NT2/D1 (cell line): ENCODE measurements around the gene DBT.
"Not testable (repeated sequence)": the region's sequence is repeated elsewhere in the genome, so short reads cannot be mapped to it uniquely, and the experiment has no call there.

ENCODE experiments used
- DNase-seq: peaks from one replicate; pipeline ENCODE4 v3.0.0-alpha.2; 2011; ENCODE audit warnings: low read depth, low spot score
- H3K27me3 ChIP-seq: 2 replicates; pipeline ENCODE4 v1.6.0; 2011; ENCODE audit warnings: mild to moderate bottlenecking; ENCODE audit not compliant: insufficient read length, insufficient read depth
- H3K36me3 ChIP-seq: 2 replicates; pipeline ENCODE4 v1.6.1; 2011; ENCODE audit warnings: mild to moderate bottlenecking, low read length, mixed read lengths; ENCODE audit not compliant: insufficient read depth, insufficient read length
- H3K4me1 ChIP-seq: 2 replicates; pipeline ENCODE4 v1.5.1; 2011; ENCODE audit not compliant: insufficient read depth, insufficient read length
- H3K4me3 ChIP-seq: 2 replicates; pipeline ENCODE4 v1.5.1; 2011; ENCODE audit warnings: low read depth; ENCODE audit not compliant: insufficient read length
- H3K9ac ChIP-seq: 2 replicates; pipeline ENCODE4 v1.6.0; 2011; ENCODE audit warnings: low read depth; ENCODE audit not compliant: insufficient read length
- H3K9me3 ChIP-seq: 2 replicates; pipeline ENCODE4 v1.5.1; 2011; ENCODE audit warnings: mild to moderate bottlenecking, low read length; ENCODE audit not compliant: insufficient read depth
- SUZ12 ChIP-seq: IDR thresholded peaks from 2 replicates; pipeline ENCODE4 v1.6.1; 2011; ENCODE audit not compliant: insufficient read length, insufficient read depth; ENCODE audit errors: extremely low read depth
- YY1 ChIP-seq: IDR thresholded peaks from 2 replicates; pipeline ENCODE4 v1.6.1; 2011; ENCODE audit not compliant: insufficient read length, insufficient read depth
- ZNF274 ChIP-seq: IDR thresholded peaks from 2 replicates; pipeline ENCODE4 v1.6.1; 2011; ENCODE audit warnings: mild to moderate bottlenecking, low read depth, low read length

DBT gene

GRCh38 chr1:100250264-100250663, 630 bp upstream of the DBT start:
- Histone ChIP-seq H3K4me1 (no peaks in the 10 kb centered on the region), H3K9ac (no peak overlapping the region), H3K9me3 (no peaks in the 10 kb centered on the region), H3K36me3 (peaks cover 7% of the 10 kb centered on the region), H3K4me3 (peak overlapping the region; percentile 94), H3K27me3 (no peaks in the 10 kb centered on the region)
- no peak for TF ChIP-seq ZNF274
- TF ChIP-seq SUZ12, result no peak
- no peak for TF ChIP-seq YY1
- DNase-seq, result no peak

DNA sequence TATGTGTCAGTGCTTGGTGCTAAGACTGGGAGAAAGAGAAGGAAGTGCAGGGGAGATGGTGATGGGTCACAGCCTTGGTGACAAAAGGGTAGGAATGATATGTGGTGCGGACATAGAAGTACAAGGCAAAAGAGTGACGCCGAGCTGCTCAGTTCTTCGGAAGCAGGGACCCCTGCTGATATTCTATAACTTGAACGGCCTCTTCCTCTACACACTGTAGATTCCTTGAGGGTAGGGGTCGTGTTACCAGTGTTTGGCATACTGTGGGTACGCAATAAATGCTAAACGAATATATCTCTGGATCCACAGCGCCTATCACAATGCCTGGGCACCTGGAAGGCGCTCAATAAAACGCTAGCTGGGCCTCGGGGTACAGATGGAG, 488 bp downstream of the DBT start:
- Histone ChIP-seq H3K36me3 (peaks cover 10% of the 10 kb centered on the region), H3K4me1 (no peaks in the 10 kb centered on the region), H3K9ac (peak overlapping the region; percentile 99), H3K9me3 (no peaks in the 10 kb centered on the region), H3K27me3 (no peaks in the 10 kb centered on the region), H3K4me3 (peak overlapping the region; percentile 94)
- no peak for TF ChIP-seq YY1
- no peak for TF ChIP-seq SUZ12
- TF ChIP-seq ZNF274, result no peak
- DNase-seq, result no peak

GRCh38 chr1:100246738-100247137, 2.9 kb downstream of the DBT start:
- no peak for DNase-seq
- H3K4me3 ChIP-seq, result no peak overlapping the region
- no peaks in the 10 kb centered on the region for H3K27me3 ChIP-seq
- peaks cover 19% of the 10 kb centered on the region for H3K36me3 ChIP-seq
- H3K4me1 ChIP-seq, result no peaks in the 10 kb centered on the region
- H3K9me3 ChIP-seq, result no peaks in the 10 kb centered on the region
- no peak overlapping the region for H3K9ac ChIP-seq
- no peak for TF ChIP-seq SUZ12
- no peak for TF ChIP-seq ZNF274
- no peak for TF ChIP-seq YY1

GRCh38 chr1:100240631-100241030, 9.0 kb downstream of the DBT start:
- H3K9ac ChIP-seq, result no peak overlapping the region
- peaks cover 53% of the 10 kb centered on the region for H3K36me3 ChIP-seq
- H3K4me3 ChIP-seq, result no peak overlapping the region
- no peaks in the 10 kb centered on the region for H3K27me3 ChIP-seq
- DNase-seq, result no peak
- no peaks in the 10 kb centered on the region for H3K9me3 ChIP-seq
- H3K4me1 ChIP-seq, result no peaks in the 10 kb centered on the region
- TF ChIP-seq ZNF274, result no peak
- no peak for TF ChIP-seq YY1
- no peak for TF ChIP-seq SUZ12

DNA sequence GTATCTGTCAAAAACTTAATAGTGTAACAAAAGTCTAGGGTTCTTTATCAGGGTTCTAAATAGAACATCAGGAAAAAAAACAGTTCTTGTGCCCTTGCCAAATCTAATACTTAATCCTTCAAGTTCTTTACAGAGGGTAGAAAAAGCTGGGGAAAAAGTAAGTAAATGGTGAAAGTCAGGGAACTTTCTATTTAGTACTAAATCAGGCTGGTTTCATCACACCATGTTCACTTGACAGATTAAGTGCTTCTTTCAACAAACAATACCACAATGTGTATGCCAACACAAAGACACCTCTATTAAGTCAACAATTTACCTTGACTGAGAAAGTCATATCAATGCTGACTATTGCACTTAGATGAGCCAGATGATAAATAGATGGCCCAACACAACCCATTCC, 9.7 kb downstream of the DBT start:
- TF ChIP-seq SUZ12, result no peak
- no peak for TF ChIP-seq YY1
- no peak for TF ChIP-seq ZNF274
- H3K9ac ChIP-seq, result no peak overlapping the region

GRCh38 chr1:100237091-100237490, 12.5 kb downstream of the DBT start:
- DNase-seq, result no peak
- Histone ChIP-seq H3K4me3 (no peak overlapping the region), H3K36me3 (peaks cover 71% of the 10 kb centered on the region), H3K27me3 (no peaks in the 10 kb centered on the region), H3K4me1 (no peaks in the 10 kb centered on the region), H3K9me3 (no peaks in the 10 kb centered on the region), H3K9ac (no peak overlapping the region)
- TF ChIP-seq SUZ12 (no peak), ZNF274 (no peak), YY1 (no peak)

More for the DNA sequence above, 9.7 kb downstream of the DBT start:
- no peaks in the 10 kb centered on the region for H3K9me3 ChIP-seq
- H3K27me3 ChIP-seq, result no peaks in the 10 kb centered on the region
- peaks cover 60% of the 10 kb centered on the region for H3K36me3 ChIP-seq
- no peaks in the 10 kb centered on the region for H3K4me1 ChIP-seq
- no peak for DNase-seq
- H3K4me3 ChIP-seq, result no peak overlapping the region

- peaks cover 78% of the 10 kb centered on the region for H3K36me3 ChIP-seq
- no peak overlapping the region for H3K4me3 ChIP-seq
These were observed 15.2 kb downstream of the DBT start for GRCh38 chr1:100234432-100234831.

GRCh38 chr1:100233566-100233965, 16.1 kb downstream of the DBT start:
- peaks cover 77% of the 10 kb centered on the region for H3K36me3 ChIP-seq
- not testable (repeated sequence) for H3K9me3 ChIP-seq, H3K9ac ChIP-seq, H3K4me3 ChIP-seq, H3K4me1 ChIP-seq, DNase-seq, H3K27me3 ChIP-seq

More at GRCh38 chr1:100234432-100234831, 15.2 kb downstream of the DBT start:
- Histone ChIP-seq H3K9ac (no peak overlapping the region), H3K9me3 (no peaks in the 10 kb centered on the region), H3K27me3 (no peaks in the 10 kb centered on the region), H3K4me1 (no peaks in the 10 kb centered on the region)
- no peak for DNase-seq
- TF ChIP-seq ZNF274 (no peak), YY1 (no peak), SUZ12 (no peak)
